IMR-90 (cell line): ENCODE data around the gene VPS35. TPM values are rescaled to one million over a fixed set of nuclear protein-coding genes. Genes with fewer than 3 reads are reported as not detected.

Source experiments
- ATAC-seq: fragments of 200-7000 bp; cut with Tn5 transposase; 2 replicates; pipeline ENCODE4 v1.9.1; 2020; ENCODE audit warnings: low read depth, mild to moderate bottlenecking, moderate library complexity
- BruUV-seq: library from RNA; stranded (reverse); fragments of 400-500 nt; replicated peaks from 2 replicates; lab custom pipeline; 2021; lab: Mats Ljungman, UMichigan
- CTCF ChIA-PET: fragments of 300-600 bp; formaldehyde crosslinking; extraction: SDS; loops from one replicate; lab custom pipeline; 2021; ENCODE audit warnings: antibody characterized with exemption; lab: Yijun Ruan, JAX
- POLR2A ChIA-PET: fragments of 300-600 bp; sonication (Branson Sonifier 250); formaldehyde crosslinking; loops from one replicate; lab custom pipeline; 2022; ENCODE audit warnings: antibody characterized with exemption; ENCODE audit not compliant: unreplicated experiment; lab: Charles Lee
- DNase-seq: peaks from one replicate; pipeline ENCODE4 v3.0.0; 2013
- H2AFZ ChIP-seq: replicated peaks from 2 replicates; pipeline ENCODE3; 2013; ENCODE audit warnings: low read length, mild to moderate bottlenecking; ENCODE audit not compliant: poor library complexity
- H2AK5ac ChIP-seq: 2 replicates; pipeline ENCODE4 v1.6.1; 2013; ENCODE audit warnings: low read depth, low read length, inconsistent platforms
- H2AK9ac ChIP-seq: replicated peaks from 2 replicates; pipeline ENCODE3; 2013; ENCODE audit warnings: mild to moderate bottlenecking, low read depth, low read length, moderate library complexity; ENCODE audit not compliant: poor library complexity
- H2BK120ac ChIP-seq: 2 replicates; pipeline ENCODE4 v1.6.1; 2013; ENCODE audit warnings: low read depth, low read length, inconsistent platforms
- H2BK15ac ChIP-seq: 3 replicates; pipeline ENCODE4 v1.6.1; 2013; ENCODE audit warnings: low read depth, low read length, inconsistent platforms
- H2BK20ac ChIP-seq: 2 replicates; pipeline ENCODE4 v1.6.1; 2013; ENCODE audit warnings: low read depth, mild to moderate bottlenecking, inconsistent platforms, low read length, moderate library complexity
- H2BK5ac ChIP-seq: 2 replicates; pipeline ENCODE4 v1.6.1; 2013; ENCODE audit warnings: mild to moderate bottlenecking, low read depth, low read length, inconsistent platforms; ENCODE audit not compliant: poor library complexity, severe bottlenecking
- H3K14ac ChIP-seq: replicated peaks from 2 replicates; pipeline ENCODE4 v1.6.1; 2013; ENCODE audit warnings: low read depth, low read length, inconsistent platforms
- H3K18ac ChIP-seq: 2 replicates; pipeline ENCODE4 v1.6.1; 2013; ENCODE audit warnings: low read depth, low read length, control low read depth
- H3K23ac ChIP-seq: 2 replicates; pipeline ENCODE4 v1.6.1; 2013; ENCODE audit warnings: low read depth, low read length, inconsistent platforms
- H3K27ac ChIP-seq: 2 replicates; pipeline ENCODE4 v1.5.1; 2013; ENCODE audit warnings: mild to moderate bottlenecking, control low read depth, low read length; ENCODE audit not compliant: insufficient read depth
- H3K27me3 ChIP-seq: 2 replicates; pipeline ENCODE4 v1.6.1; 2013; ENCODE audit warnings: low read length; ENCODE audit not compliant: control insufficient read depth, insufficient read depth
- H3K36me3 ChIP-seq: 2 replicates; pipeline ENCODE4 v1.6.1; 2013; ENCODE audit warnings: low read length, mixed read lengths; ENCODE audit not compliant: control insufficient read depth, insufficient read depth
- H3K4ac ChIP-seq: 2 replicates; pipeline ENCODE4 v1.6.1; 2013; ENCODE audit warnings: low read depth, low read length, inconsistent platforms
- H3K4me1 ChIP-seq: 2 replicates; pipeline ENCODE4 v1.6.1; 2013; ENCODE audit warnings: low read length, mixed read lengths; ENCODE audit not compliant: control insufficient read depth, insufficient read depth
- H3K4me2 ChIP-seq: 2 replicates; pipeline ENCODE4 v1.6.1; 2013; ENCODE audit warnings: low read depth, mild to moderate bottlenecking, control low read depth, low read length, moderate library complexity
- H3K4me3 ChIP-seq: 2 replicates; pipeline ENCODE4 v1.5.1; 2013; ENCODE audit warnings: low read depth, mild to moderate bottlenecking, control low read depth, low read length, moderate library complexity; ENCODE audit not compliant: insufficient read depth
- H3K56ac ChIP-seq: 2 replicates; pipeline ENCODE4 v1.6.1; 2013; ENCODE audit warnings: low read length, inconsistent platforms; ENCODE audit not compliant: insufficient read depth; ENCODE audit errors: extremely low read depth
- H3K79me1 ChIP-seq, 2 experiments: 2 replicates each; pipeline ENCODE4 v1.6.1; 2013; ENCODE audit warnings: low read length in 2 of 2, inconsistent platforms in 1 of 2, low read depth in 1 of 2
- H3K9ac ChIP-seq: 2 replicates; pipeline ENCODE4 v1.6.1; 2013; ENCODE audit warnings: low read depth, low read length, control low read depth
- H3K9me1 ChIP-seq: 2 replicates; pipeline ENCODE4 v1.6.1; 2013; ENCODE audit warnings: low read length, inconsistent platforms; ENCODE audit not compliant: insufficient read depth
- H3K9me3 ChIP-seq: 2 replicates; pipeline ENCODE4 v1.6.1; 2013; ENCODE audit warnings: low read length; ENCODE audit not compliant: control insufficient read depth, insufficient read depth
- H4K20me1 ChIP-seq: 2 replicates; pipeline ENCODE4 v1.6.1; 2013; ENCODE audit warnings: low read length, inconsistent platforms; ENCODE audit not compliant: insufficient read depth
- H4K5ac ChIP-seq: 2 replicates; pipeline ENCODE4 v1.6.1; 2013; ENCODE audit warnings: mild to moderate bottlenecking, low read depth, low read length, control low read depth
- H4K8ac ChIP-seq, 2 experiments: 2 replicates each; pipeline ENCODE4 v1.6.1; 2013; ENCODE audit warnings: low read depth in 2 of 2, low read length in 2 of 2, control low read depth in 1 of 2, inconsistent platforms in 1 of 2
- H4K91ac ChIP-seq: 2 replicates; pipeline ENCODE4 v1.6.1; 2013; ENCODE audit warnings: low read depth, low read length, inconsistent platforms; ENCODE audit not compliant: insufficient read depth
- CHD1 ChIP-seq: IDR thresholded peaks from 2 replicates; pipeline ENCODE4 v1.6.1; 2012; ENCODE audit warnings: low read depth, low read length, improper control_type of control experiment
- MAFK ChIP-seq: IDR thresholded peaks from 2 replicates; pipeline ENCODE4 v1.6.1; 2012; ENCODE audit warnings: low read depth, low read length, improper control_type of control experiment
- RCOR1 ChIP-seq: IDR thresholded peaks from 2 replicates; pipeline ENCODE4 v1.6.1; 2012; ENCODE audit warnings: mild to moderate bottlenecking, low read length, improper control_type of control experiment; ENCODE audit not compliant: insufficient replicate concordance
- WGBS, 2 experiments: methylation state at CpG; one replicate each; pipeline versions ENCODE4 v1.1.5 to v1.1.7; 2013; ENCODE audit warnings: missing lambda C conversion rate in 2 of 2; ENCODE audit not compliant: insufficient read length in 1 of 2; ENCODE audit errors: extremely low coverage in 2 of 2; 5-methylcytosine and 5-hydroxymethylcytosine counted together
- dilution Hi-C: fragments of 300-500 bp; cut with HindIII; formaldehyde crosslinking; loops from one replicate; pipeline ENCODE4 v1.14.3; 2018; ENCODE audit warnings: low sequenced_read_pairs; ENCODE audit not compliant: unreplicated experiment
- in situ Hi-C: fragments of 300-500 bp; cut with MboI; formaldehyde crosslinking; loops from 3 replicates; pipeline ENCODE4 v1.14.3; 2019; ENCODE audit warnings: low sequenced_read_pairs, inconsistent platforms, mixed read lengths
- intact Hi-C: fragments of 100-400 bp; cut with micrococcal nuclease; formaldehyde crosslinking; loops from 2 replicates; pipeline ENCODE4 v1.10.0; 2022
- polyA plus RNA-seq, 3 experiments: library from polyadenylated mRNA; depleted of rRNA; stranded (reverse); fragments of >200 nt; gene quantifications; 2 replicates each; pipeline ENCODE4 v1.2.3, GENCODE V29; 2012; ENCODE audit warnings: low replicate concordance in 1 of 3
- total RNA-seq: library from RNA; depleted of rRNA; stranded (reverse); fragments of >200 nt; gene quantifications from 2 replicates; pipeline ENCODE4 v1.2.3, GENCODE V29; 2012

VPS35 gene
- total and polyA plus RNA-seq, 2 of the 4 experiments (the other 2 are of a cell fraction), result 42.3 to 89.4 TPM

GRCh38 chr16:46706642-46707041, 17.7 kb upstream of the VPS35 start:
- Histone ChIP-seq H2AK5ac (no peak overlapping the region), H4K8ac (no peak overlapping the region), H3K56ac (no peak overlapping the region), H2BK15ac (no peak overlapping the region), H4K5ac (no peak overlapping the region), H3K79me1 (no peaks in the 10 kb centered on the region), H3K14ac (no peak overlapping the region), H2BK120ac (no peak overlapping the region), H3K36me3 (no peaks in the 10 kb centered on the region), H2AFZ (no peak overlapping the region), H3K9me3 (no peaks in the 10 kb centered on the region), H2BK20ac (no peak overlapping the region), H3K9me1 (no peaks in the 10 kb centered on the region), H3K23ac (no peak overlapping the region), H2AK9ac (no peak overlapping the region), H3K18ac (no peak overlapping the region), H3K4me3 (no peak overlapping the region), H3K4ac (no peak overlapping the region), H3K4me2 (no peak overlapping the region), H3K27me3 (no peaks in the 10 kb centered on the region), H2BK5ac (no peak overlapping the region), H3K4me1 (no peaks in the 10 kb centered on the region), H4K20me1 (no peaks in the 10 kb centered on the region), H3K9ac (no peak overlapping the region), H3K27ac (no peak overlapping the region), H4K91ac (no peak overlapping the region)
- TF ChIP-seq RCOR1 (no peak), MAFK (no peak), CHD1 (no peak)
- ATAC-seq, result no peak
- dilution Hi-C loops (no loop called here), in situ Hi-C loops (no loop called here), intact Hi-C loops (no loop called here)
- POLR2A ChIA-PET, result interaction anchor here (0.6 kb wide), 1 partner anchor 123 kb away, joined by 14 read pairs; no protein-coding TSS in a partner anchor
- no TSS peak for BruUV-seq
- DNase-seq, result no peak
- WGBS, 2 experiments, result no CpG with 5 or more reads among the region's 1 CpG
- CTCF ChIA-PET, result interaction anchor here (0.5 kb wide), 1 partner anchor 37 kb away, joined by 3 read pairs; no protein-coding TSS in a partner anchor
